GM21526 (cell line): ENCODE measurements around the gene OSBPL3.
A peak's percentile ranks its signal among the peaks of the same experiment; 100 is the strongest.

Experiments
- ATAC-seq: cut with Tn5 transposase; IDR thresholded peaks from one replicate; pipeline ENCODE4 v1.9.1; 2021; ENCODE audit warnings: moderate library complexity; ENCODE audit not compliant: unreplicated experiment, low FRiP score

Gene OSBPL3

GRCh38 chr7:24769851-24770250 lies 210.1 kb downstream of the OSBPL3 start:
- no peak for ATAC-seq

GRCh38 chr7:24769014-24769830 lies 210.8 kb downstream of the OSBPL3 start:
- no peak for ATAC-seq

GRCh38 chr7:24767878-24768569 lies 212.0 kb downstream of the OSBPL3 start:
- ATAC-seq = no peak

- no peak for ATAC-seq
Measured at GRCh38 chr7:24764972-24765744, 214.8 kb downstream of the OSBPL3 start.

- ATAC-seq = no peak
Measured at GRCh38 chr7:24764011-24764410, 216.0 kb downstream of the OSBPL3 start.

- ATAC-seq = no peak
Measured at GRCh38 chr7:24763303-24763901, 216.6 kb downstream of the OSBPL3 start.

- no peak for ATAC-seq
Measured at GRCh38 chr7:24762771-24763170, 217.2 kb downstream of the OSBPL3 start.

GRCh38 chr7:24760968-24761367 lies 219.0 kb downstream of the OSBPL3 start:
- no peak for ATAC-seq

GRCh38 chr7:24757353-24758275 lies 222.4 kb downstream of the OSBPL3 start, which contains the start of gene GSDME:
Gene GSDME, minus strand, starts transcription at chr7:24757464. Its CDS starts 7,690 bp downstream, at chr7:24749774.
- peak; percentile 65 for ATAC-seq

GRCh38 chr7:24756545-24757352 lies 223.2 kb downstream of the OSBPL3 start:
- ATAC-seq = no peak

- ATAC-seq = peak; percentile 52
Measured at GRCh38 chr7:24755541-24756407, 224.2 kb downstream of the OSBPL3 start.

GRCh38 chr7:24754906-24755506 lies 225.0 kb downstream of the OSBPL3 start:
- no peak for ATAC-seq

GRCh38 chr7:24752073-24752800 lies 227.7 kb downstream of the OSBPL3 start:
- no peak for ATAC-seq

- no peak for ATAC-seq
Measured at GRCh38 chr7:24751484-24751883, 228.5 kb downstream of the OSBPL3 start.

GRCh38 chr7:24750441-24751055 lies 229.4 kb downstream of the OSBPL3 start:
- no peak for ATAC-seq

- ATAC-seq = no peak
Measured at GRCh38 chr7:24748521-24748920, 231.5 kb downstream of the OSBPL3 start.
